GM19372 (cell line): Measurements from ENCODE around the gene DLG1.
"Not testable (repeated sequence)": the region's sequence is repeated elsewhere in the genome, so short reads cannot be mapped to it uniquely, and the experiment has no call there.

ENCODE experiments used
- ATAC-seq: cut with Tn5 transposase; IDR thresholded peaks from one replicate; pipeline ENCODE4 v1.9.1; 2021; ENCODE audit warnings: mild to moderate bottlenecking, low read depth, moderate library complexity; ENCODE audit not compliant: unreplicated experiment

The DLG1 gene

GRCh38 chr3:197125636-197126035 is 172.8 kb downstream of the DLG1 start:
- no peak for ATAC-seq

GRCh38 chr3:197124713-197125112 is 173.7 kb downstream of the DLG1 start:
- ATAC-seq, result no peak

- no peak for ATAC-seq
These were observed 176.0 kb downstream of the DLG1 start for GRCh38 chr3:197122394-197122793.

GRCh38 chr3:197117114-197117513 is 181.3 kb downstream of the DLG1 start:
- no peak for ATAC-seq

GRCh38 chr3:197114007-197114406 is 184.4 kb downstream of the DLG1 start:
- no peak for ATAC-seq

GRCh38 chr3:197111685-197112084 is 186.7 kb downstream of the DLG1 start:
- ATAC-seq, result no peak

GRCh38 chr3:197105786-197106185 is 192.6 kb downstream of the DLG1 start:
- no peak for ATAC-seq

GRCh38 chr3:197104738-197105137 is 193.7 kb downstream of the DLG1 start:
- ATAC-seq, result no peak

GRCh38 chr3:197103766-197104165 is 194.6 kb downstream of the DLG1 start:
- ATAC-seq, result no peak

- ATAC-seq, result no peak
These were observed 204.5 kb downstream of the DLG1 start for GRCh38 chr3:197093871-197094270.

- no peak for ATAC-seq
These were observed 210.0 kb downstream of the DLG1 start for GRCh38 chr3:197088370-197088769.

- no peak for ATAC-seq
These were observed 213.3 kb downstream of the DLG1 start for GRCh38 chr3:197085137-197085536.

GRCh38 chr3:197083486-197083885 is 214.9 kb downstream of the DLG1 start:
- no peak for ATAC-seq

GRCh38 chr3:197082871-197083270 is 215.5 kb downstream of the DLG1 start:
- ATAC-seq, result no peak

GRCh38 chr3:197080344-197080743 is 218.1 kb downstream of the DLG1 start:
- no peak for ATAC-seq

GRCh38 chr3:197076415-197076814 is 222.0 kb downstream of the DLG1 start:
- no peak for ATAC-seq

- ATAC-seq, result no peak
These were observed 230.3 kb downstream of the DLG1 start for GRCh38 chr3:197068077-197068476.

GRCh38 chr3:197064771-197065170 is 233.6 kb downstream of the DLG1 start:
- ATAC-seq, result no peak

GRCh38 chr3:197062446-197062845 is 236.0 kb downstream of the DLG1 start:
- no peak for ATAC-seq

- ATAC-seq, result not testable (repeated sequence)
These were observed 246.8 kb downstream of the DLG1 start for GRCh38 chr3:197051637-197052036.

- ATAC-seq, result no peak
These were observed 247.9 kb downstream of the DLG1 start for GRCh38 chr3:197050511-197050910.

- ATAC-seq, result no peak
These were observed 255.9 kb downstream of the DLG1 start for GRCh38 chr3:197042539-197042938.

- no peak for ATAC-seq
These were observed 256.4 kb downstream of the DLG1 start for GRCh38 chr3:197041875-197042488.
